HL-60 (cell line): ENCODE data around the gene CYP2R1.

Experiments
- GABPA ChIP-seq: IDR thresholded peaks from 2 replicates; pipeline ENCODE4 v1.6.1; 2012; ENCODE audit warnings: low read depth
- POLR2AphosphoS5 ChIP-seq: IDR thresholded peaks from 2 replicates; pipeline ENCODE4 v1.6.1; 2012; ENCODE audit warnings: low read depth
- REST ChIP-seq: IDR thresholded peaks from 2 replicates; pipeline ENCODE4 v1.6.1; 2012; ENCODE audit warnings: low read depth; ENCODE audit not compliant: insufficient replicate concordance
- TF ChIP-seq, protein P1 (sequence below): IDR thresholded peaks from one replicate; pipeline ENCODE4 v1.5.1; 2011; ENCODE audit warnings: low read length, control low read depth, inconsistent platforms; ENCODE audit not compliant: insufficient read depth

DNA sequence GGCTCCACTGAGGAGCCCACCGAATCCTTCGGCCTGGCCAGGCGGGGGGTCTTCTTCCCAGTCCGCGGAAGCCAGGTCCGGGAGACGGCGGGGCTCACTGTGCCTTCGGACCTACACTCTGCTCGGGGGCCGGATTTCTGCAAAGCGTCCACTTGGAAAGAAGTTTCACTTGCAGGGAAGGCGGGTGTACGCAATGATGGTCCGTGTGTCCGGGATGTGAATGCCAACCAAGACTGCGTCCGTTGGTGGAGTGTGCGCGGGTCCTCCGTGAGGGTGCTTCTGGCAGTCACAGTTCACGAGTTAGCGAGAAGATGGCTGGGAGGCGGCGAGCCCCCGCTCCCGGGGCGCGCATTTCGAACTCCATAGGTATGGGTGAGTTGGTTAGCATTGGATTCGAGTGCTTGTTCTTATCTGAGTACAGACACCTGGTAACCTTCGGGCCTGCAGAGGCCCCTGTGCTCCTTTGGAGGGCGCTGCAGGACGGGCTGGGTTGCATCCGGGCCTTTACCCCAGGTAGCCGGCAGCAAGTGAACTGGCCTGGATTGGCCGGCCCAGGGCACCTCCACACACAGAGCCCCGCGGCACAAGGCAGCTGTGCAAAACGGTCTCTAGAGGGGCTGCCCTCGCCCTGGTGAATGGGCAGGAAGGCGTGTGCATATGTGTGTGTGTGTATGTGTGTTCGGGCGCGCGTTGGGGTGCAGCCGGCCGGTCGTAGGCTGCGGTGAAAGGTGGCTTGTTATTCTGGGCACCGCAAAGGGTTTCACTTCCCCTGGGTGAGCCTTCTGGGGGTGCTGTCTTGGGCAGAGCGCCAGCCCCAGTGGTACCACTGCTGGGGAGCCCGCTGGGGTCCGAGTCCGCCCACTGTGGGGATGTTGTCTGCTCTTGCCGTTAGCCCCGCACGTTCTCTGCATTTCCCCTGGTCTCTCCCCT, 13.3 kb upstream of the CYP2R1 start:
- TF ChIP-seq, protein P1, sequence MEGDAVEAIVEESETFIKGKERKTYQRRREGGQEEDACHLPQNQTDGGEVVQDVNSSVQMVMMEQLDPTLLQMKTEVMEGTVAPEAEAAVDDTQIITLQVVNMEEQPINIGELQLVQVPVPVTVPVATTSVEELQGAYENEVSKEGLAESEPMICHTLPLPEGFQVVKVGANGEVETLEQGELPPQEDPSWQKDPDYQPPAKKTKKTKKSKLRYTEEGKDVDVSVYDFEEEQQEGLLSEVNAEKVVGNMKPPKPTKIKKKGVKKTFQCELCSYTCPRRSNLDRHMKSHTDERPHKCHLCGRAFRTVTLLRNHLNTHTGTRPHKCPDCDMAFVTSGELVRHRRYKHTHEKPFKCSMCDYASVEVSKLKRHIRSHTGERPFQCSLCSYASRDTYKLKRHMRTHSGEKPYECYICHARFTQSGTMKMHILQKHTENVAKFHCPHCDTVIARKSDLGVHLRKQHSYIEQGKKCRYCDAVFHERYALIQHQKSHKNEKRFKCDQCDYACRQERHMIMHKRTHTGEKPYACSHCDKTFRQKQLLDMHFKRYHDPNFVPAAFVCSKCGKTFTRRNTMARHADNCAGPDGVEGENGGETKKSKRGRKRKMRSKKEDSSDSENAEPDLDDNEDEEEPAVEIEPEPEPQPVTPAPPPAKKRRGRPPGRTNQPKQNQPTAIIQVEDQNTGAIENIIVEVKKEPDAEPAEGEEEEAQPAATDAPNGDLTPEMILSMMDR: no peak
- no peak for TF ChIP-seq REST
- no peak for TF ChIP-seq POLR2AphosphoS5
- no peak for TF ChIP-seq GABPA
